ENCODE data around the gene CTNS.

Gene CTNS

DNA sequence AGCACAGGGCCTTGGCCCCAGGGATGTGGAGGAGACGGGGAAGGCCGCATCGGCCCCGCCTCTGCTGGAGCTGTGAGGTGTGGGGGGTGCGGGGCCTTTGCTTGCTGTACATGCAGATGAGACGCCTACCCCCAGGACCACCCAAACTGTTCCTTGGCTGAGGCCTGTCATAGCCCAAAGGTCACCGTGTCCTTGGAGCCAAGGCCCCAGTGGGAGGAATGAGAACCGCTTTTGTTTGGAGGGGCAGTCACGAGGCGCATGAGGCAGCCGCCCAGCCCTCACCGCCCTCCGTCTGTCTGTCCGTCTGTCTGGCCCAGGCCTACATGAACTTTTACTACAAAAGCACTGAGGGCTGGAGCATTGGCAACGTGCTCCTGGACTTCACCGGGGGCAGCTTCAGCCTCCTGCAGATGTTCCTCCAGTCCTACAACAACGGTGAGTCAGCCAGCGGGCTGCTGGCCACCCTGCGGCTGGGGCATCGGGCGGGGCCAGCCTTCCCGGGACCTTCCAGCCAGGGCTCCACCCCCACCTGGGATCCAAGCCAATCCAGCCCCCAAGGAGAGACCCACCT is 23.1 kb downstream of the CTNS start:
- DNase-seq: peak; percentile 87

DNA sequence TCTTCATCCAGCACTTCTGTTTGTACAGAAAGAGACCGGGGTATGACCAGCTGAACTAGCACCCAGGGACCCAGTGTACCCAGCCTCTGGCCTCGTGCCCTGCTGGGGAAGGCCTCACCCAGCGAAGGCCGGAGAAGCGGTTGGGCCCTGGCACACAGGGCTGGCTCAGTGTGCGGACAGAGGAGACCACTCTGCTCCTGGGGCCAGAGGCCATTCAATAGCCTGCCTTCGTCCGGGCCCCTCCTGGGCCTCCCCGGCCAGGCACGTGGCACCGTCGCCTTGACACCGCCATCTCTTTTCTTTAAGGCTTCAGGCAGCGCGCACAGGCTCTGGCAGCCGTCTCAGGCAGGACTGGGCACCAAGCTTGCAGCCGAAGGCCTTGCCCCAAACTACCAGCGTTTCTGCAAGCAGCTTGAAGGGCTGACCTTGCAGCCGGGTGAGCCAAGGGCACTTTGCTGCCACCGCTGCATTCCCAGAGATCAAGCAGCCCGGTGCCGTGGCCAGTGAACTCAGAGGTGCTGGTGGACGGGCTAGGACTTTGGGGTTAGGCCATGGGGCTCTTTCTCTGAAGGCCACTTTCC is 23.8 kb downstream of the CTNS start:
- no peak for DNase-seq

DNA sequence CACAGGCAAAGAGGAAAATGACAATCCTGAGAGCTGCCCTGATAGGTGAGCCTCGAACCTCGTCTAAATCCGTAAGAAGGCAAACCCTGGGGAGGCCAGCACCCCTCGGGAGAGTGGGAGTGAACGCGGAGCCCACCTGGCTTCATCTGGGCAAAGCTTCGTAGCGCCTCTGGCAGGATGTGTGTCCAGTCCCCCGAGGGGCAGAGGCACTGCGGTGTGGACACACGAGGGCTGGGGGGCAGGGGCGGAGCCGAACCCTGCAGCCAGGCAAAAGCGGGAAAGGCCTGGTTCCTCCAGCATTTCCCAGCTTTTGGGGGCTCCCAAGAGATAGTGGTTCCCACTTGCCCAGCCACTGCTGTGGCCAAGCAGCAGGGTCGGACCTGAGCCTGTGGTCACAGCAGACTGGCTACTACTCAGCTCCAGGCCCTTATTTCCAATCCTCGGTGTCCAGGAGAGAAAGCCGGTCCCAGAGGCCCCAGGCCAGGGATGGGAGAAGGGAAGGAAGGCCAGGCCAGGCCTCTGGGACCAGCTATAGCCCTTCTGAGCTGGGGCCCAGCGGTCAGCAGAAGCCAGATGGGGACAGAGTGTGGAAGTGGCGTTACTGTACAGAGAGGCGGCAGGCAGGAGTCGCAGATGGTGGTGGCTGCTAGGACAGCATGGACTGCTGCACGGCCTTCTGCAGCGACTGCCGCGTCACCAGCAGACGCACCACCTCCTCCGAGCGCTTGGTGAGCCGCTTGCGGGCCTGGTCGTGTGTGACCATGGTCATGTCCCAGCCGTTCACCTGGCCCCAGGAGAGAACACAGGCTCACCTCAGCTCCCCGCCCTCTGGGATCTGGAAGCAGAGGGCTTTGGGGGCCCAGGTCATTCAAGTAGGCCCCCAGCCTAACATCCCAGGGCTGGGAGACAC is 26.8 kb downstream of the CTNS start:
- no peak for DNase-seq

- DNase-seq: no peak
These were observed 29.3 kb downstream of the CTNS start for GRCh38 chr17:3665834-3666233.

DNA sequence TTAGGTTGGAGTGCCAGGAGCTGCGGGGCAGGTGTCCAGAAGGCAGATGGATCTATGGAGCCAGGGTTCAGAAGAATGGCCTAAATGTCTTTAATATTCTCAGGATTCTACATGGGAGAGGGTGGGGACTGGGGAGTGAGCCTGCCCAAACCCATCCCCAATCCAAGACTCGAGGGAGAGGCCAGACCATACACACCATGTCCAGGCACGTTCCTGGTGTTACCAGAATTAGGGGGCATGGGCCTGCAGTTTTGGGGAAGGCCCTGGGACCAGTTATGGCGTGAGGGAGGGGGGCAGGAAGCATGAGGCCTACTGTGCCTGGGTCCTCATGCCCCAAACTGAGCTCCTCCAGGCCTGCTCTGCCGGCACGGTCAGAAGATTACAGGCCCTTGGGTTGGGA is 30.0 kb downstream of the CTNS start:
- DNase-seq: no peak

DNA sequence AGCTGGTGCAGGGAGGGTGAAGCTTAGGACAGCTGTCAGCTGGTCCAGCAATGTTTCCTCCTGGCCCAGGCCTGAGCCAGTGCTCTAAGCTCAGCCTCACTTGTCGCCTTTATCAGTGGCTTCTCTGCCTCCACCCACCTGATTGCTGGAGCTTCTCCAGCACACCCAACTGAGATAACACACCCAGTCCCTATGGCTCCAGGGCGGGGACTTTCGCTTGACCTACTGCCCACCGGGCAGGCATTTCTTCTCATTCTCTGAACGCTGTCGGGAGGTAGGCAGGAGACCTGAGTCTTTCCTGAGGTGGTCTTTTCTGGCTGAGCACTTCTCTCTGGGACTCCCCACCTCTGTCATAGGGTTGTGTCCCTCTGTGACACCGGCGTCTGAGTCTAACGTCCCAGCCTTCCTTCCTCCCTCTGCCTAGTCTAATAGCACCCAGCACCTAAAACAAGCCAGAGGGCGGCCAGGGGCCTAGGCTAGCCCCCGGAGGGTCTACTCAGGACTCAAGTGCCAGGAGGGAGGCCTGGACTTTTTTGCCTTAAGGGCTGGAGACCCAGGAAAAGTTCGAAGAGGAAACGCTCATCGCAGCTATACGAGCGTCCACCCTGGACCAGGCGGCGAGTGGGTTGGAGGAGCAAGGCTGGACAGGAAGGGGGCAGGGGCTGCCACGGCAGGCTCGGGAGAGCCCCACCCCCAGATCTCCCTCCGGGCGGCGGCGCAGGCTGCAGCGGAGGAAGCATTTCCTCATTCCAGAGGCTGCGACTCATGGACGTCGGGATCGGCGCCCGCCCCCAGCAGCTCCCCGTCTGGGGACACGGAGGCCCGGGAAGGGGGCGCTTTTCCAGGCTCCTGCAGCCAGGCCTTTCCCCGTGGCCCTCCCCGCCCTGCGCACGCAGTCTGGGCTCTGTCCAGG is 31.1 kb downstream of the CTNS start:
- peak; percentile 96 for DNase-seq

GRCh38 chr17:3668279-3669084 is 31.9 kb downstream of the CTNS start, which contains the start of the genes EMC6 and TAX1BP3:
Gene EMC6, plus strand, starts transcription at chr17:3668812. Its CDS starts 335 bp downstream, at chr17:3669147.
Gene TAX1BP3, minus strand, starts transcription at chr17:3668578. Its CDS starts 52 bp downstream, at chr17:3668526.
- DNase-seq: peak; percentile 98

DNA sequence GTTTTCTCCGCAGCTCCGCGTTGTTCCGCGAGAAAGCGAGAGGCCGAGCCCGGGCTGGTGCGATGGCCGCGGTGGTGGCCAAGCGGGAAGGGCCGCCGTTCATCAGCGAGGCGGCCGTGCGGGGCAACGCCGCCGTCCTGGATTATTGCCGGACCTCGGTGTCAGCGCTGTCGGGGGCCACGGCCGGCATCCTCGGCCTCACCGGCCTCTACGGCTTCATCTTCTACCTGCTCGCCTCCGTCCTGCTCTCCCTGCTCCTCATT is 32.5 kb downstream of the CTNS start:
- DNase-seq: no peak

GRCh38 chr17:3669548-3669947 is 33.0 kb downstream of the CTNS start:
- no peak for DNase-seq

DNA sequence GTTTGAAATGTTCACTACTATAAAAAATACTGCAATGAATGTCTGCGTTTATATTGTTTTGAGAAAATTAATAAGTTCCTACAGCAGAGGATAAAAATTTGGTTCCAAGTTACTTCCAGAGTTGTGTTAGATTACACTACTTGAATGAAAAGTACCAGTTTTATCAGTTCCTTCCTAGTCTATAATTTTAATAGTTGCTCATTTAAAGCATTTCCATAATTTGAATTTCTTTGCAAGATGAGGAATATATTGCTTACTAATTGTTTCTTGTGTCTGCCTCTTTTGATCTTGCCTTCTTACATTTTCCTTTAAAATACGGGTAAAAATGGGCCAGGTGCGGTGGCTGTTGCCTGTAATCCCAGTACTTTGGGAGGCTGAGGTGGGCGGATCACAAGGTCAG is 36.0 kb downstream of the CTNS start:
- no peak for DNase-seq

GRCh38 chr17:3675886-3676285 is 39.3 kb downstream of the CTNS start:
- no peak for DNase-seq

GRCh38 chr17:3678095-3678820 is 41.7 kb downstream of the CTNS start:
- DNase-seq: no peak

DNA sequence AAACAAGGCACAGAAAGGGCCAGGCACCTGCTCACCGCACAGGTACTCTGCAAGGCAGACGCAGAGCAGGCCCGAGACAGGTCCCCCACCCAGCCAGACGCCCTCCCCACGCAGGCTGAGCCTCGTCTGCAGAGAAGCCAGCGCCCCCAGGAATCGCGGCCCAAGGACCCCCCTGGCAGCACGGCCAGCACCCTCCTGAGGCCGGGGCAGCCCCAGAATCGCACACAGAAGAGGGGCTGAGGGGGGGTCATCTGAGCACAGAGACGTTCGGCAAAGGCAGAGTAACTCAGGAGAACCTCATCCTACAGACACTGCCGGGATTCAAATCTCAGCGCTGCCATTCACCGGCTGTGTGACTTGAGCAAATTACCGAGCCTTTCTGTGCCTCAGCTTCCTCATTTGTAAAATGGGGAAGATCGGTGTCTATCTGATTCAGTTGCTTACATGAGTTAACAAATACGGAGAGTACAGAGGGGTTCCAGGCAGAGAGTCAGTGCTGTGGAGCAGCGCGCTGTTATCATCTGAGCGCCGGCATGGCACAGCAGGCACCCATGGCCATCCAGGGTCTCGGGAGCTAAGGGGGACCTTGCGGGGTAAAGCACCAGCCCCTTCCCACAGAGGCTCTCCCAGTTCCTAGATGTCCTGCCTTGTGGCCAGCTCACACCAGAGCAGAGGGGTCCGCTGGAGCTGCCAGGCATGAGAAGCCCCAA is 42.4 kb downstream of the CTNS start:
- no peak for DNase-seq

DNA sequence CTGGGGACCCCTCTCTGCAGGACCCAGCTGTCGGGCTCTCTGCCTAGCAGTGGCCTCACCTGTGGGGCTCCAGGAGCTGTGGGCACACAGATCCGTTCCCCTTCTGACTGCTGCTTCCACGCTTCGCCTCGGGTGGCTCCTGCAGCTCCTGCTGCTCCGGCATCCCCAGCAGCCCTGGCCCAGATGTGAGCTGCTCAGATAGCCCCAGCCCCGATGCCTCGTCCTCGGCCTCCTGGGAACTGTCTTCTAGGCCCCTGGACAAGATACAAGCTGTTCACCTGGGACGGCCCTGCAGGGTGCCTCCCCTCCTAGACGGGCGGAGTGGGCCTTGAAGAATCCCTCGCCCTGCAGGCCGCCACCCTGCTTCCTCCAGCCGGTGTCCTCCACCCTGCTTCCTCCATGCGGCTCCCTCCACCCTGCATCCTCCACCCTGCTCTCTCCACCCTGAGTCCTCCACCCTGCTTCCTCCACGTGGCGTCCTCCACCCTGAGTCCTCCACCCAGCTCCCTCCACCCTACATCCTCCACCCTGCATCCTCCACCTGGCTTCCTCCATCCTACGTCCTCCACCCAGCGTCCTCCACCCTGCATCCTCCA is 43.1 kb downstream of the CTNS start:
- no peak for DNase-seq

DNA sequence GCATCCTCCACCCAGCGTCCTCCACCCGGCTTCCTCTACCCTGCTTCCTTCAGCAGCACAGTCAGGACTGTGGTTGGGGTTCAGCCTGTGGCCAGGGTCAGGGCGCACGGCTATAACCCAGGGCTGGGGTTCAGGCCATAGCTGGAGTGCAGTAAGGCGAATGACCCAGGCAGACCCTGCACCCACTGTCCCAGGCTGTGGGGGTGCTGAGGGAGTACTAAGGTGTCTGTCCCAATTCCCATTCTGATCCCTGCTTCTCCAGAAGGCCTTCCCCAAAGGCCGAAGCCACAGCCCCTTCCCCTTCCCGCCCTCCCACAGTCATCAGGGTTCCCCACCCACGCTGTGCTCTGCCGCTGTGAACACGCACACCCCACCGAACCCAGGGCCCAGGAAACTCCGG is 44.5 kb downstream of the CTNS start:
- no peak for DNase-seq

GRCh38 chr17:3681565-3681964 is 45.0 kb downstream of the CTNS start:
- no peak for DNase-seq

GRCh38 chr17:3682033-3682432 is 45.5 kb downstream of the CTNS start:
- no peak for DNase-seq

GRCh38 chr17:3683054-3683511 is 46.5 kb downstream of the CTNS start:
- peak; percentile 47 for DNase-seq

DNA sequence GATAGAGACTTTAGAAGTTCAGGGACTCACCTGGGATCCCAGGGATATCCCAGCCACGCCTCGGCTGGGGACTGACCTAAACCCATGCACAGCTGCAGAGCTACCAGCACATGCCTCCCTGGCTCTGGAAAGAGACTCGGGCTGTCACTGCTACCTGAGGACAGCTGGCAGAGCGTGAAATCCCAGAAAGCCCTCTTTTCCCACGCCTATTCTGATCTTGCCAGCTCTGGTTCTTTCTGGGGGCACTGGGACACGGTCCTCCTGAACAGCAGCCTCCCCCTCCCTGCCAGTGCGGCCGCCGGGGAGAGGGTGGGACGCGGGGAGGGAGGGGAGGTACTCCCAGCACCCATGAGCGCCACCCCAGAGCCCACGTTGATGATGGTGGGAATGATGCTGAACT is 48.6 kb downstream of the CTNS start:
- no peak for DNase-seq

GRCh38 chr17:3688027-3688553 is 51.5 kb downstream of the CTNS start:
- no peak for DNase-seq
